H1 (cell line): ENCODE results near the gene PNPLA8.

ENCODE experiments used
- CHD2 ChIP-seq: IDR thresholded peaks from 2 replicates; pipeline ENCODE4 v1.6.1; 2012; ENCODE audit warnings: low read length, improper control_type of control experiment
- GABPA ChIP-seq: IDR thresholded peaks from 2 replicates; pipeline ENCODE4 v1.6.1; 2011; ENCODE audit warnings: mild to moderate bottlenecking, low read length, moderate library complexity, borderline replicate concordance; ENCODE audit not compliant: insufficient read depth
- MAX ChIP-seq: IDR thresholded peaks from 2 replicates; pipeline ENCODE4 v1.6.1; 2012; ENCODE audit warnings: inconsistent platforms
- POLR2A ChIP-seq, 2 experiments: IDR thresholded peaks; 1 replicate in 1 of 2; 2 replicates in 1 of 2; pipeline ENCODE4 v1.6.1; 2011; ENCODE audit warnings: low read depth in 2 of 2, low read length in 2 of 2, mild to moderate bottlenecking in 2 of 2; ENCODE audit errors: control extremely low read depth in 1 of 2
- POLR2AphosphoS5 ChIP-seq: IDR thresholded peaks from 2 replicates; pipeline ENCODE4 v1.6.1; 2011; ENCODE audit warnings: low read depth, low read length
- TAF1 ChIP-seq: IDR thresholded peaks from 2 replicates; pipeline ENCODE4 v1.6.1; 2011; ENCODE audit warnings: mild to moderate bottlenecking, low read depth, low read length
- TF ChIP-seq, protein P1 (sequence below), 3 experiments: IDR thresholded peaks; 1 replicate in 2 of 3; 2 replicates in 1 of 3; pipeline versions ENCODE4 v1.5.1 to v1.6.1; 2011; ENCODE audit warnings: low read length in 3 of 3, mild to moderate bottlenecking in 3 of 3, inconsistent platforms in 2 of 3, low read depth in 1 of 3, moderate library complexity in 1 of 3; ENCODE audit not compliant: insufficient read depth in 1 of 3; ENCODE audit errors: control extremely low read depth in 1 of 3

- no peak for TF ChIP-seq POLR2AphosphoS5
- TF ChIP-seq TAF1, result no peak
- no peak for TF ChIP-seq CHD2
- no peak for TF ChIP-seq POLR2A (IDR thresholded peaks at IDR 0.05; ENCODE audit: control extremely low read depth in 1 of 2, low read depth in 2 of 2, low read length in 2 of 2)
- no peak for TF ChIP-seq GABPA
- TF ChIP-seq, protein P1, sequence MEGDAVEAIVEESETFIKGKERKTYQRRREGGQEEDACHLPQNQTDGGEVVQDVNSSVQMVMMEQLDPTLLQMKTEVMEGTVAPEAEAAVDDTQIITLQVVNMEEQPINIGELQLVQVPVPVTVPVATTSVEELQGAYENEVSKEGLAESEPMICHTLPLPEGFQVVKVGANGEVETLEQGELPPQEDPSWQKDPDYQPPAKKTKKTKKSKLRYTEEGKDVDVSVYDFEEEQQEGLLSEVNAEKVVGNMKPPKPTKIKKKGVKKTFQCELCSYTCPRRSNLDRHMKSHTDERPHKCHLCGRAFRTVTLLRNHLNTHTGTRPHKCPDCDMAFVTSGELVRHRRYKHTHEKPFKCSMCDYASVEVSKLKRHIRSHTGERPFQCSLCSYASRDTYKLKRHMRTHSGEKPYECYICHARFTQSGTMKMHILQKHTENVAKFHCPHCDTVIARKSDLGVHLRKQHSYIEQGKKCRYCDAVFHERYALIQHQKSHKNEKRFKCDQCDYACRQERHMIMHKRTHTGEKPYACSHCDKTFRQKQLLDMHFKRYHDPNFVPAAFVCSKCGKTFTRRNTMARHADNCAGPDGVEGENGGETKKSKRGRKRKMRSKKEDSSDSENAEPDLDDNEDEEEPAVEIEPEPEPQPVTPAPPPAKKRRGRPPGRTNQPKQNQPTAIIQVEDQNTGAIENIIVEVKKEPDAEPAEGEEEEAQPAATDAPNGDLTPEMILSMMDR (IDR thresholded peaks at IDR 0.05; ENCODE audit: control extremely low read depth in 1 of 3, insufficient read depth in 1 of 3, low read depth in 1 of 3, low read length in 3 of 3), result no peak
- TF ChIP-seq MAX, result no peak
Measured at GRCh38 chr7:108423089-108423989, 102.6 kb downstream of the PNPLA8 start.
